Mesendoderm (in vitro differentiated cells): Measurements from ENCODE around the gene XBP1.

Experiments used
- DNase-seq: peaks from one replicate; pipeline ENCODE4 v3.0.0; 2013
- H2AK5ac ChIP-seq: 2 replicates; pipeline ENCODE4 v1.6.1; 2013; ENCODE audit warnings: low read length, inconsistent platforms
- H2BK120ac ChIP-seq: 2 replicates; pipeline ENCODE4 v1.6.1; 2013; ENCODE audit warnings: low read depth, mild to moderate bottlenecking, low read length, moderate library complexity, mixed read lengths
- H2BK15ac ChIP-seq: replicated peaks from 2 replicates; pipeline ENCODE4 v1.6.1; 2013; ENCODE audit warnings: low read depth, mild to moderate bottlenecking, moderate library complexity
- H2BK5ac ChIP-seq: 2 replicates; pipeline ENCODE4 v1.6.1; 2013; ENCODE audit warnings: low read length, inconsistent platforms
- H3K18ac ChIP-seq: 2 replicates; pipeline ENCODE4 v1.6.1; 2013; ENCODE audit warnings: mild to moderate bottlenecking, low read length, mixed read lengths
- H3K23ac ChIP-seq: one replicate; pipeline ENCODE4 v1.6.1; 2013; ENCODE audit warnings: low read length
- H3K27ac ChIP-seq: 2 replicates; pipeline ENCODE4 v1.5.1; 2013; ENCODE audit warnings: low read depth, mild to moderate bottlenecking, inconsistent platforms, low read length, moderate library complexity
- H3K27me3 ChIP-seq: 2 replicates; pipeline ENCODE4 v1.6.1; 2013; ENCODE audit warnings: low read length, control low read depth, mild to moderate bottlenecking, inconsistent platforms; ENCODE audit not compliant: insufficient read depth, poor library complexity
- H3K36me3 ChIP-seq: 2 replicates; pipeline ENCODE4 v1.6.1; 2013; ENCODE audit warnings: low read length, inconsistent platforms; ENCODE audit not compliant: control insufficient read depth, insufficient read depth
- H3K4ac ChIP-seq: one replicate; pipeline ENCODE4 v1.6.1; 2013; ENCODE audit warnings: low read depth, mild to moderate bottlenecking, low read length, moderate library complexity
- H3K4me1 ChIP-seq: 2 replicates; pipeline ENCODE4 v1.6.1; 2013; ENCODE audit warnings: low read depth, low read length, inconsistent platforms; ENCODE audit not compliant: control insufficient read depth
- H3K4me2 ChIP-seq: 2 replicates; pipeline ENCODE4 v1.6.1; 2013; ENCODE audit warnings: low read length
- H3K4me3 ChIP-seq: 2 replicates; pipeline ENCODE4 v1.5.1; 2013; ENCODE audit warnings: mild to moderate bottlenecking, low read length
- H3K56ac ChIP-seq: one replicate; pipeline ENCODE4 v1.6.1; 2013; ENCODE audit warnings: low read length
- H3K79me1 ChIP-seq: 2 replicates; pipeline ENCODE4 v1.6.1; 2013; ENCODE audit warnings: low read length, inconsistent platforms
- H3K79me2 ChIP-seq: 2 replicates; pipeline ENCODE4 v1.6.1; 2013; ENCODE audit warnings: mild to moderate bottlenecking, low read length; ENCODE audit not compliant: control insufficient read depth, insufficient read depth
- H3K9ac ChIP-seq: 2 replicates; pipeline ENCODE4 v1.6.1; 2013; ENCODE audit warnings: low read length, inconsistent platforms
- H4K5ac ChIP-seq: one replicate; pipeline ENCODE4 v1.6.1; 2013; ENCODE audit warnings: low read length
- H4K8ac ChIP-seq: one replicate; pipeline ENCODE4 v1.6.1; 2013; ENCODE audit warnings: low read depth, mild to moderate bottlenecking, control low read depth, low read length, moderate library complexity
- WGBS: extraction: QIAGEN DNeasy Blood & Tissue Kit; methylation state at CpG from one replicate; pipeline ENCODE4 v1.1.7; 2013; ENCODE audit warnings: low lambda C conversion rate, missing lambda C conversion rate; ENCODE audit not compliant: insufficient coverage; ENCODE audit errors: extremely low coverage; 5-methylcytosine and 5-hydroxymethylcytosine counted together

XBP1 gene

GRCh38 chr22:28792491-28793383, 7.6 kb downstream of the XBP1 start:
- Histone ChIP-seq H3K4me3 (no peak overlapping the region), H2BK5ac (no peak overlapping the region), H3K9ac (no peak overlapping the region), H3K56ac (no peak overlapping the region), H3K36me3 (peaks cover 13% of the 10 kb centered on the region), H3K4ac (no peak overlapping the region), H3K27ac (no peak overlapping the region), H3K4me1 (no peaks in the 10 kb centered on the region), H3K79me2 (peaks cover 9% of the 10 kb centered on the region), H3K4me2 (no peak overlapping the region), H3K79me1 (peaks cover 8% of the 10 kb centered on the region), H4K8ac (no peak overlapping the region), H2AK5ac (no peak overlapping the region), H3K23ac (no peak overlapping the region), H3K27me3 (no peaks in the 10 kb centered on the region), H2BK15ac (no peak overlapping the region), H3K18ac (no peak overlapping the region), H2BK120ac (no peak overlapping the region), H4K5ac (no peak overlapping the region)
- no CpG with 5 or more reads among the region's 15 CpGs for WGBS
- DNase-seq, result no peak

- no peak overlapping the region for H2AK5ac ChIP-seq
- no peak for DNase-seq
- H3K4ac ChIP-seq, result no peak overlapping the region
- no peaks in the 10 kb centered on the region for H3K4me1 ChIP-seq
- no CpG with 5 or more reads among the region's 3 CpGs for WGBS
- no peak overlapping the region for H2BK15ac ChIP-seq
- no peaks in the 10 kb centered on the region for H3K27me3 ChIP-seq
- H2BK120ac ChIP-seq, result no peak overlapping the region
- H3K4me3 ChIP-seq, result no peak overlapping the region
- H3K27ac ChIP-seq, result no peak overlapping the region
- H2BK5ac ChIP-seq, result no peak overlapping the region
- no peak overlapping the region for H4K8ac ChIP-seq
- H3K79me2 ChIP-seq, result peaks cover 4% of the 10 kb centered on the region
- peaks cover 13% of the 10 kb centered on the region for H3K36me3 ChIP-seq
- H3K23ac ChIP-seq, result no peak overlapping the region
- H3K4me2 ChIP-seq, result no peak overlapping the region
- H3K9ac ChIP-seq, result no peak overlapping the region
- peaks cover 7% of the 10 kb centered on the region for H3K79me1 ChIP-seq
- no peak overlapping the region for H3K18ac ChIP-seq
- no peak overlapping the region for H3K56ac ChIP-seq
- H4K5ac ChIP-seq, result no peak overlapping the region
Observed at GRCh38 chr22:28791841-28792490, 8.4 kb downstream of the XBP1 start.

GRCh38 chr22:28791124-28791523, 9.2 kb downstream of the XBP1 start:
- no peak overlapping the region for H3K4me2 ChIP-seq
- H3K23ac ChIP-seq, result no peak overlapping the region
- WGBS, result no CpG with 5 or more reads among the region's 5 CpGs
- H3K27me3 ChIP-seq, result no peaks in the 10 kb centered on the region
- no peak overlapping the region for H4K8ac ChIP-seq
- no peak overlapping the region for H3K56ac ChIP-seq
- no peak overlapping the region for H3K27ac ChIP-seq
- H2AK5ac ChIP-seq, result no peak overlapping the region
- no peak overlapping the region for H3K9ac ChIP-seq
- H3K4me1 ChIP-seq, result no peaks in the 10 kb centered on the region
- H2BK15ac ChIP-seq, result no peak overlapping the region
- no peak overlapping the region for H3K18ac ChIP-seq
- no peak overlapping the region for H4K5ac ChIP-seq
- no peak overlapping the region for H3K4me3 ChIP-seq
- peaks cover 10% of the 10 kb centered on the region for H3K36me3 ChIP-seq
- H2BK120ac ChIP-seq, result no peak overlapping the region
- no peak for DNase-seq
- H2BK5ac ChIP-seq, result no peak overlapping the region
- H3K79me1 ChIP-seq, result peaks cover 4% of the 10 kb centered on the region
- no peak overlapping the region for H3K4ac ChIP-seq
- H3K79me2 ChIP-seq, result peaks cover 2% of the 10 kb centered on the region

GRCh38 chr22:28788601-28789000, 11.8 kb downstream of the XBP1 start:
- Histone ChIP-seq H3K79me1 (no peaks in the 10 kb centered on the region), H2BK5ac (no peak overlapping the region), H3K4me3 (no peak overlapping the region), H4K5ac (no peak overlapping the region), H2BK15ac (no peak overlapping the region), H4K8ac (no peak overlapping the region), H3K36me3 (peaks cover 9% of the 10 kb centered on the region), H3K4me1 (no peaks in the 10 kb centered on the region), H3K27ac (no peak overlapping the region), H3K56ac (no peak overlapping the region), H3K9ac (no peak overlapping the region), H3K23ac (no peak overlapping the region), H3K18ac (no peak overlapping the region), H3K27me3 (no peaks in the 10 kb centered on the region), H2BK120ac (no peak overlapping the region), H3K4ac (no peak overlapping the region), H2AK5ac (no peak overlapping the region), H3K4me2 (no peak overlapping the region), H3K79me2 (no peaks in the 10 kb centered on the region)
- no peak for DNase-seq
- 100% methylated on average over 1 of the region's 3 CpGs for WGBS

GRCh38 chr22:28783786-28784671, 16.3 kb downstream of the XBP1 start:
- no peak overlapping the region for H4K8ac ChIP-seq
- no peak overlapping the region for H3K27ac ChIP-seq
- no peak overlapping the region for H3K23ac ChIP-seq
- no peak overlapping the region for H4K5ac ChIP-seq
- no peak overlapping the region for H3K18ac ChIP-seq
- H3K56ac ChIP-seq, result no peak overlapping the region
- no CpG with 5 or more reads among the region's 4 CpGs for WGBS
- no peak overlapping the region for H2BK5ac ChIP-seq
- H3K4me1 ChIP-seq, result no peaks in the 10 kb centered on the region
- H3K9ac ChIP-seq, result no peak overlapping the region
- DNase-seq, result no peak
- no peaks in the 10 kb centered on the region for H3K27me3 ChIP-seq
- no peak overlapping the region for H3K4me2 ChIP-seq
- no peak overlapping the region for H2BK15ac ChIP-seq
- H3K4me3 ChIP-seq, result no peak overlapping the region
- H3K36me3 ChIP-seq, result peaks cover 12% of the 10 kb centered on the region
- H3K79me1 ChIP-seq, result peaks cover 2% of the 10 kb centered on the region
- H2AK5ac ChIP-seq, result no peak overlapping the region
- H3K4ac ChIP-seq, result no peak overlapping the region
- peaks cover 6% of the 10 kb centered on the region for H3K79me2 ChIP-seq
- no peak overlapping the region for H2BK120ac ChIP-seq
